Kidney (tissue), 14 donors: ENCODE measurements around the gene GIMAP4. TPM values are rescaled to one million over a fixed set of nuclear protein-coding genes. Genes with fewer than 3 reads are reported as not detected.
"Not testable (repeated sequence)": the region's sequence is repeated elsewhere in the genome, so short reads cannot be mapped to it uniquely, and the experiment has no call there.

Experiments used
- DNase-seq, 5 donors: peaks; one replicate each; pipeline ENCODE4 v3.0.0-alpha.2; 2013 to 2020
- FAIRE-seq: peaks from 2 replicates; lab custom pipeline; 2012; peaks lifted over from hg19 to GRCh38; lab: Jason Lieb, UNC
- H3K27ac ChIP-seq, 2 donors: one replicate each; pipeline ENCODE4 v1.7.0; 2013; ENCODE audit warnings: low read depth in 2 of 2, low read length in 2 of 2, inconsistent platforms in 1 of 2
- H3K27me3 ChIP-seq: one replicate; pipeline ENCODE4 v1.7.1; 2013; ENCODE audit warnings: low read length, inconsistent platforms; ENCODE audit not compliant: control insufficient read depth, insufficient read depth
- H3K36me3 ChIP-seq, 3 donors: one replicate each; pipeline versions ENCODE4 v1.7.0 to v1.7.1; 2013; ENCODE audit warnings: low read length in 3 of 3, control low read depth in 1 of 3, inconsistent platforms in 1 of 3; ENCODE audit not compliant: insufficient read depth in 3 of 3, control insufficient read depth in 2 of 3
- H3K4me1 ChIP-seq, 3 donors: one replicate each; pipeline versions ENCODE4 v1.7.0 to v1.7.1; 2013; ENCODE audit warnings: low read length in 3 of 3, inconsistent platforms in 1 of 3, low read depth in 1 of 3; ENCODE audit not compliant: control insufficient read depth in 2 of 3, insufficient read depth in 2 of 3
- H3K4me3 ChIP-seq, 3 donors: one replicate each; pipeline versions ENCODE4 v1.7.0 to v1.8.1; 2013; ENCODE audit warnings: low read length in 3 of 3, control low read depth in 1 of 3, inconsistent platforms in 1 of 3
- H3K9ac ChIP-seq, 3 donors: one replicate each; pipeline versions ENCODE4 v1.7.0 to v1.7.1; 2013; ENCODE audit warnings: low read length in 3 of 3, control low read depth in 1 of 3, inconsistent platforms in 1 of 3
- H3K9me3 ChIP-seq, 3 donors: one replicate each; pipeline versions ENCODE4 v1.7.0 to v1.7.1; 2013; ENCODE audit warnings: low read length in 3 of 3, control low read depth in 1 of 3, inconsistent platforms in 1 of 3; ENCODE audit not compliant: control insufficient read depth in 2 of 3, insufficient read depth in 1 of 3
- CTCF ChIP-seq: IDR thresholded peaks from 3 replicates; pipeline ENCODE4 v1.5.1; 2012; ENCODE audit warnings: mild to moderate bottlenecking, moderate library complexity, borderline replicate concordance; ENCODE audit not compliant: insufficient read depth; ENCODE audit errors: extremely low read depth
- intact Hi-C: fragments of 100-400 bp; cut with DNase I; formaldehyde crosslinking; loops from one replicate; pipeline ENCODE4 v1.11.1; 2022
- polyA plus RNA-seq: library from polyadenylated mRNA; stranded (reverse); fragments of 350-450 nt; fragmentation: Illumina TruSeq; extraction: RNeasy Lipid Tissue Mini Kit (QIAGEN cat#74804); gene quantifications from one replicate; pipeline ENCODE4 v1.2.3, GENCODE V29; 2014; ENCODE audit warnings: low read depth, low replicate concordance; ENCODE audit not compliant: insufficient read depth
- total RNA-seq: library from RNA; stranded (reverse); fragmentation: NEBNext Ultra II Directional; extraction: Animal tissue kit (Norgen Biotek cat#: 25700); gene quantifications from one replicate; pipeline ENCODE4 v1.2.1, GENCODE V29; 2021
- donor health status: control.
- donor health status: control.
- donor health status: control.
- donor health status: control.
- donor health status: control.
- donor health status: DM: yes; HTN: yes; CAD: no.
- donor health status: Normal renal cell carcinoma (clear cell type).

GIMAP4 gene
- total and polyA plus RNA-seq, 2 donors from 2014 or later, result 28.9 to 61.4 TPM

- FAIRE-seq (no peak), DNase-seq (no peak)
- H3K36me3 ChIP-seq, result no peaks in the 10 kb centered on the region
- TF ChIP-seq CTCF, result no peak
- peak overlapping the region in 1 of 3 donors; percentile 16 for H3K4me3 ChIP-seq
- intact Hi-C loops, result no loop called here
- H3K9me3 ChIP-seq, result no peaks in the 10 kb centered on the region
- no peaks in the 10 kb centered on the region for H3K4me1 ChIP-seq
- no peaks in the 10 kb centered on the region for H3K27me3 ChIP-seq
- H3K27ac ChIP-seq, result no peak overlapping the region
- no peak overlapping the region for H3K9ac ChIP-seq
Measured at GRCh38 chr7:150570556-150571465, 3.6 kb downstream of the GIMAP4 start.

- H3K4me1 ChIP-seq, result no peaks in the 10 kb centered on the region
- no peaks in the 10 kb centered on the region for H3K36me3 ChIP-seq
- no peaks in the 10 kb centered on the region for H3K27me3 ChIP-seq
- intact Hi-C loops, result no loop called here
- no peak for TF ChIP-seq CTCF
- H3K9me3 ChIP-seq, result no peaks in the 10 kb centered on the region
- no peak for FAIRE-seq
- DNase-seq, result no peak
- H3K4me3 ChIP-seq, result no peak overlapping the region
- H3K27ac ChIP-seq, result no peak overlapping the region
- no peak overlapping the region for H3K9ac ChIP-seq
Measured at GRCh38 chr7:150572496-150572895, 5.3 kb downstream of the GIMAP4 start.

GRCh38 chr7:150579979-150580637, 12.9 kb downstream of the GIMAP4 start:
- H3K4me3 ChIP-seq, H3K9ac ChIP-seq, H3K27ac ChIP-seq, FAIRE-seq, H3K27me3 ChIP-seq, H3K36me3 ChIP-seq, H3K9me3 ChIP-seq, DNase-seq, H3K4me1 ChIP-seq, intact Hi-C loops: not testable (repeated sequence)

GRCh38 chr7:150580638-150581394, 13.6 kb downstream of the GIMAP4 start:
- FAIRE-seq, result no peak
- intact Hi-C loops, result no loop called here

More at GRCh38 chr7:150580638-150581394, 13.6 kb downstream of the GIMAP4 start:
- no peaks in the 10 kb centered on the region for H3K27me3 ChIP-seq
- no peak overlapping the region for H3K9ac ChIP-seq
- TF ChIP-seq CTCF, result no peak
- no peaks in the 10 kb centered on the region for H3K9me3 ChIP-seq
- H3K4me1 ChIP-seq, result no peaks in the 10 kb centered on the region
- DNase-seq, result no peak
- no peak overlapping the region for H3K4me3 ChIP-seq
- H3K27ac ChIP-seq, result no peak overlapping the region
- H3K36me3 ChIP-seq, result no peaks in the 10 kb centered on the region
